Esophagus squamous epithelium (tissue), 5 donors: ENCODE results near the gene SLC52A3. TPM values are rescaled to one million over a fixed set of nuclear protein-coding genes. Genes with fewer than 3 reads are reported as not detected.

Source experiments
- DNase-seq: peaks from one replicate; lab custom pipeline; 2025; lab: John Stamatoyannopoulos, UW
- H3K27ac ChIP-seq, 4 donors: fragments of 200-600 bp; sonication (generic); one replicate each; pipeline ENCODE4 v1.5.1; 2016 to 2019; ENCODE audit warnings: mild to moderate bottlenecking in 1 of 4
- H3K27me3 ChIP-seq, 4 donors: fragments of 200-600 bp; sonication (generic); 1 replicate in 3 of 4; 2 replicates in 1 of 4; pipeline versions ENCODE4 v1.5.1 to v1.6.0; 2017 to 2021; ENCODE audit warnings: antibody characterized with exemption in 1 of 4
- H3K36me3 ChIP-seq, 3 donors: fragments of 200-600 bp; sonication (generic); one replicate each; pipeline ENCODE4 v1.5.1; 2016 to 2019
- H3K4me1 ChIP-seq, 3 donors: fragments of 200-600 bp; sonication (generic); one replicate each; pipeline ENCODE4 v1.5.1; 2017 to 2019
- H3K4me3 ChIP-seq, 4 donors: fragments of 200-600 bp; sonication (generic); 1 replicate in 3 of 4; 2 replicates in 1 of 4; pipeline ENCODE4 v1.5.1; 2016 to 2019; ENCODE audit warnings: mild to moderate bottlenecking in 2 of 4, moderate library complexity in 1 of 4
- H3K9me3 ChIP-seq, 3 donors: fragments of 200-600 bp; sonication (generic); one replicate each; pipeline ENCODE4 v1.5.1; 2016 to 2019
- CTCF ChIP-seq, 6 experiments: fragments of 450-650 bp in 4 of 6; fragments of 200-600 bp in 2 of 6; sonication (generic) in 2 of 6; IDR thresholded peaks; one replicate each; pipeline ENCODE4 v1.5.1; 2016 to 2019; ENCODE audit warnings: antibody characterized with exemption in 6 of 6, mild to moderate bottlenecking in 4 of 6, moderate library complexity in 4 of 6
- POLR2A ChIP-seq, 4 donors: fragments of 450-650 bp; IDR thresholded peaks; one replicate each; pipeline ENCODE4 v1.6.1; 2017; ENCODE audit warnings: antibody characterized with exemption in 4 of 4, mild to moderate bottlenecking in 4 of 4, moderate library complexity in 3 of 4
- WGBS, 2 donors: methylation state at CpG; one replicate each; pipeline ENCODE4 v1.1.5; 2018; 5-methylcytosine and 5-hydroxymethylcytosine counted together
- intact Hi-C: fragments of 100-400 bp; cut with DNase I; formaldehyde crosslinking; loops from one replicate; pipeline ENCODE4 v1.15.0; 2022
- total RNA-seq, 4 donors: library from RNA; depleted of rRNA; stranded (reverse); fragments of >200 nt; gene quantifications; one replicate each; pipeline ENCODE4 v1.1.0, GENCODE V29; 2016
- donor health status: DM: yes; HTN: yes; CAD: no.

Gene SLC52A3
- total RNA-seq, 4 donors from 2014 or later, result 0.57 to 10.9 (median 6.5) TPM

- Histone ChIP-seq H3K27ac (no peak overlapping the region), H3K4me1 (peaks cover 0 to 12% (median 8%) of the 10 kb centered on the region in 3 donors), H3K9me3 (peaks cover 0 to 25% (median 0%) of the 10 kb centered on the region in 3 donors), H3K27me3 (peaks cover 0 to 78% (median 0%) of the 10 kb centered on the region in 4 donors), H3K4me3 (no peak overlapping the region), H3K36me3 (no peaks in the 10 kb centered on the region)
- WGBS, 2 donors, result 44 to 57% methylated on average over 2 of the region's 2 CpGs
- TF ChIP-seq POLR2A (IDR thresholded peaks at IDR 0.05) (no peak), CTCF (IDR thresholded peaks at IDR 0.05) (no peak)
- intact Hi-C loops, result no loop called here
- DNase-seq, result no peak
These were observed 56.7 kb downstream of the SLC52A3 start for GRCh38 chr20:711576-711975.

DNA sequence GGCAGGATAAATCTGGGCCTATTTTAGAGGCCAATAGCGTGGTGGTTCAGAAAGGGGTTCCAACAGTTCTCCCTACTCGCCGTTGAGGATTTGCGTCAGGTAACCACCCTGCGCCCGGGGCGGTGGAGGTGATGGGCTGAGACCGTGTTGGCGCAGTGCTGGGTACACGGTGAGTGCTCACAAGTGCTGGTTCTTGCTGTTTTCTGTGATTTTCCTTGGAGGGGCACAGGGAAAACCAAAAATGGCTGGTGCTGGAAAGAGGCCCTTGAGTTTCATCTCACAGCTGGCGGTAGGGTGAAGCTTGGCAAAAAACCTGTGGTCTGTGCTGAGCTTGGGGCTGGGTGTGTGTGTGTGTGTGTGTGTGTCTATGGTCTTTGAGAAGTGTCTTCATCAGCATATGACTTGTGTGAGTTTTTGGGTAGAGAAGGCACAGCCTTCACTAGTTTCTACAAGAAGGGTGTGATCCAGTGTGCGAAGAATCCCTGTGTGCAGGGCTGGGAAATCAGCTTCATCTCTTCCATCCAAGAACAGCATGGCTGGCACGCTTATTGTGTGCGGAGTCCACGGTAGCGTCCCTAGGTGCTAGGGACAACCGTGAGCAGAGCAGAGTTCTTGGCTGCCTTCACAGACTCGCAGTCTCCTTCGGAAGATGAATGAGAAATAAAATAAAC, 57.4 kb downstream of the SLC52A3 start:
- no peaks in the 10 kb centered on the region for H3K36me3 ChIP-seq
- intact Hi-C loops, result no loop called here
- peaks cover 0 to 25% (median 0%) of the 10 kb centered on the region in 3 donors for H3K9me3 ChIP-seq
- 52 to 74% methylated on average over 18 of the region's 19 CpGs for WGBS, 2 donors
- H3K4me3 ChIP-seq, result no peak overlapping the region
- DNase-seq, result no peak
- TF ChIP-seq POLR2A (IDR thresholded peaks at IDR 0.05) (no peak), CTCF (IDR thresholded peaks at IDR 0.05) (no peak)
- no peak overlapping the region for H3K27ac ChIP-seq
- peaks cover 0 to 79% (median 0%) of the 10 kb centered on the region in 4 donors for H3K27me3 ChIP-seq
- peaks cover 0 to 12% (median 8%) of the 10 kb centered on the region in 3 donors for H3K4me1 ChIP-seq

Other genes starting within 250 kb of the SLC52A3 start
- gene CSNK2A1, start 224.7 kb downstream of the SLC52A3 start, total RNA-seq, result 10 to 100 TPM; 67.5 to 86.3 (median 78.9) TPM
- gene TCF15, start 158.2 kb downstream of the SLC52A3 start, total RNA-seq, result not detected
- gene SRXN1, start 115.3 kb downstream of the SLC52A3 start, total RNA-seq, result 100 to 1,000 TPM in 3 of 4 donors, 10 to 100 TPM in 1; 73.4 to 158 (median 133) TPM
- not detected for gene SCRT2, start 92.7 kb downstream of the SLC52A3 start, total RNA-seq
- 10 to 100 TPM; 15.3 to 46.6 (median 27.1) TPM for gene FAM110A, start 65.2 kb upstream of the SLC52A3 start, total RNA-seq
- under 1 TPM in 3 of 4 donors, not detected in 1; under 0.01 to 0.38 (median 0.09) TPM for gene ANGPT4, start 147.8 kb upstream of the SLC52A3 start, total RNA-seq
- gene RSPO4, start 233.8 kb upstream of the SLC52A3 start, total RNA-seq, result under 1 TPM in 3 of 4 donors, not detected in 1; 0.18 to 0.23 (median 0.19) TPM